GM23338 (cell line): Measurements from ENCODE around the gene WDR20. TPM values are rescaled to one million over a fixed set of nuclear protein-coding genes. Genes with fewer than 3 reads are reported as not detected.

Experiments
- ATAC-seq: fragments of 200-7000 bp; cut with Tn5 transposase; 3 replicates; pipeline ENCODE4 v1.9.1; 2020
- DNase-seq: peaks from one replicate; pipeline ENCODE4 v3.0.0-alpha.2; 2015; ENCODE audit warnings: low spot score
- H2AFZ ChIP-seq: fragments of 200-600 bp; sonication (generic); 2 replicates; pipeline ENCODE4 v1.8.0; 2016; ENCODE audit warnings: antibody characterized with exemption, mild to moderate bottlenecking, moderate library complexity
- H3F3A ChIP-seq: fragments of 200-600 bp; sonication (generic); replicated peaks from 2 replicates; pipeline ENCODE4 v1.8.0; 2017; ENCODE audit warnings: antibody characterized with exemption, mixed run types, low read depth
- H3K27ac ChIP-seq: fragments of 200-600 bp; sonication (generic); 2 replicates; pipeline ENCODE4 v1.6.1; 2016; ENCODE audit warnings: low read depth
- H3K27me3 ChIP-seq: fragments of 200-600 bp; sonication (generic); 2 replicates; pipeline ENCODE4 v1.8.0; 2016; ENCODE audit warnings: mild to moderate bottlenecking, mixed run types, moderate library complexity; ENCODE audit not compliant: insufficient read depth
- H3K36me3 ChIP-seq: fragments of 200-600 bp; sonication (generic); 2 replicates; pipeline ENCODE4 v1.8.0; 2016; ENCODE audit warnings: mild to moderate bottlenecking; ENCODE audit not compliant: insufficient read depth
- H3K4me1 ChIP-seq: fragments of 200-600 bp; sonication (generic); 2 replicates; pipeline ENCODE4 v1.8.0; 2016; ENCODE audit warnings: mild to moderate bottlenecking, moderate library complexity; ENCODE audit not compliant: insufficient read depth
- H3K4me2 ChIP-seq: fragments of 200-600 bp; sonication (generic); 2 replicates; pipeline ENCODE4 v1.7.1; 2017; ENCODE audit warnings: mixed run types
- H3K4me3 ChIP-seq: fragments of 200-600 bp; sonication (generic); 2 replicates; pipeline ENCODE4 v1.6.1; 2016; ENCODE audit warnings: mixed run types
- H3K79me2 ChIP-seq: fragments of 200-600 bp; sonication (generic); replicated peaks from 2 replicates; pipeline ENCODE4 v1.8.0; 2017; ENCODE audit warnings: mild to moderate bottlenecking; ENCODE audit not compliant: insufficient read depth
- H3K9me2 ChIP-seq: fragments of 200-600 bp; sonication (generic); 2 replicates; pipeline ENCODE4 v1.8.0; 2017; ENCODE audit not compliant: insufficient read depth
- H4K20me1 ChIP-seq: fragments of 200-600 bp; sonication (generic); replicated peaks from 2 replicates; pipeline ENCODE4 v1.8.0; 2017; ENCODE audit warnings: mild to moderate bottlenecking; ENCODE audit not compliant: insufficient read depth
- H3K27ac Mint-ChIP-seq: 2 replicates; pipeline ENCODE4 v1.8.0; 2020; ENCODE audit warnings: inconsistent platforms, mild to moderate bottlenecking, moderate library complexity, mixed read lengths
- H3K27me3 Mint-ChIP-seq: 3 replicates; pipeline ENCODE4 v1.8.0; 2022; ENCODE audit warnings: low read depth, mild to moderate bottlenecking, moderate library complexity, mixed read lengths, inconsistent platforms; ENCODE audit not compliant: insufficient read depth, poor library complexity
- H3K36me3 Mint-ChIP-seq: 3 replicates; pipeline ENCODE4 v1.8.0; 2021; ENCODE audit warnings: low read depth, mild to moderate bottlenecking, inconsistent platforms, moderate library complexity, mixed read lengths
- H3K4me1 Mint-ChIP-seq: 3 replicates; pipeline ENCODE4 v1.8.0; 2020; ENCODE audit warnings: mild to moderate bottlenecking, inconsistent platforms, mixed read lengths
- H3K4me3 Mint-ChIP-seq: 3 replicates; pipeline ENCODE4 v1.8.0; 2021; ENCODE audit warnings: moderate library complexity, mild to moderate bottlenecking, inconsistent platforms, mixed read lengths
- H3K9me3 Mint-ChIP-seq: 3 replicates; pipeline ENCODE4 v1.8.0; 2020; ENCODE audit warnings: moderate library complexity, mild to moderate bottlenecking, inconsistent platforms, mixed read lengths
- CTCF ChIP-seq, 2 experiments: fragments of 200-600 bp in 1 of 2; sonication (generic) in 1 of 2; conservative IDR thresholded peaks; 2 replicates each; pipeline versions ENCODE4 v1.5.1 to v1.6.1; 2016 to 2017; ENCODE audit warnings: antibody characterized with exemption in 2 of 2, low read depth in 2 of 2, mild to moderate bottlenecking in 2 of 2, moderate library complexity in 1 of 2
- EZH2 ChIP-seq: fragments of 200-600 bp; sonication (generic); IDR thresholded peaks from one replicate; pipeline ENCODE4 v1.8.0; 2017; ENCODE audit warnings: antibody characterized with exemption, mild to moderate bottlenecking, low read depth; ENCODE audit not compliant: unreplicated experiment
- EZH2phosphoT487 ChIP-seq: fragments of 200-600 bp; sonication (generic); IDR thresholded peaks from one replicate; pipeline ENCODE4 v1.8.1; 2018; ENCODE audit warnings: antibody characterized with exemption; ENCODE audit not compliant: unreplicated experiment
- JUNB ChIP-seq: IDR thresholded peaks from one replicate; pipeline ENCODE4 v1.6.1; 2016; ENCODE audit warnings: antibody characterized with exemption; ENCODE audit not compliant: unreplicated experiment
- POLR2AphosphoS5 ChIP-seq: IDR thresholded peaks from 2 replicates; pipeline ENCODE4 v1.6.1; 2016; ENCODE audit warnings: antibody characterized with exemption, low read depth
- REST ChIP-seq: IDR thresholded peaks from one replicate; pipeline ENCODE4 v1.6.1; 2018; ENCODE audit warnings: antibody characterized with exemption; ENCODE audit not compliant: unreplicated experiment
- STAT1 ChIP-seq: IDR thresholded peaks from one replicate; pipeline ENCODE4 v1.6.1; 2016; ENCODE audit warnings: antibody characterized with exemption; ENCODE audit not compliant: unreplicated experiment
- ZNF114 ChIP-seq: fragments of 250-450 bp; sonication (Bioruptor Pico); IDR thresholded peaks from 2 replicates; pipeline ENCODE4 v1.5.0; 2020; ENCODE audit warnings: mild to moderate bottlenecking, moderate library complexity
- ZNF462 ChIP-seq: fragments of 250-450 bp; sonication (Bioruptor Pico); IDR thresholded peaks from 2 replicates; pipeline ENCODE4 v1.5.0; 2020; ENCODE audit warnings: mild to moderate bottlenecking, moderate library complexity
- polyA plus RNA-seq: library from polyadenylated mRNA; unstranded; fragments of >200 nt; fragmentation: Nextera tagmentation; extraction: Ambion mirVana; gene quantifications from 2 replicates; pipeline ENCODE4 v1.2.1, GENCODE V29; 2016
- total RNA-seq: library from RNA; depleted of rRNA; stranded (reverse); fragments of >200 nt; shearing (Covaris generic); gene quantifications from 2 replicates; pipeline ENCODE4 v1.2.3, GENCODE V29; 2014

The WDR20 gene
- total and polyA plus RNA-seq, 2 experiments from 2014 or later, result 17.9 to 21.0 TPM

DNA sequence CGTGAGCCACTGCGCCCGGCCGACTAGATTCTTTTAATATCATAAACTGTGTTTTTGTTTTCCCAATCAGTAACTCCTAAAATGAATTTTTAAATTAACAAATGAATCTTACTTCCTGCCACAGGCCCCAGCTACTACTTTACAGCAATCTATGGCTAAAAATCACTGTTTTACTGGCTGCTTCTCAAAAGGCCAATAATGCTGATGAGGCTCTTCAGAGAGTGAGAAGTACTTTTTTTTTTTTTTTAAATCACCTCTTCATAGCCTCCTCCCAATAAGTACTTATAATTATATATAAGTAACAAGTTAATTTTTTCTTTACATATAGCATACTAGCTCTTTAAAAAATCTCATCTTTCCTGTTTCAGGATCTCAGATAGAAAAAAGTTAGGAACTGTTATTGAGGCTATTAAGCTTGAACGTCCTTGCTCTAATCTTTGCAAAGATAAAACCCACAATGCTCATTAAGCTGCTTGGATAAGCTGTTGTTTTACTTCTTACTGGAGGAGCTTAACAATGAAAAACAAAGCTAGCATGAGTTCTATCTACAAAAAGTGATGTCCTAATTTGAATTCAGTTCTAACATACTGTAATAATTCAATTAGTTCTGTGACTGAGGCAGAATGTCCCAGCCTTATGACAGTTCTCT is 12.8 kb upstream of the WDR20 start:
- no peak for TF ChIP-seq CTCF (conservative IDR thresholded peaks at IDR 0.05; ENCODE audit: low read depth in 2 of 2)
- TF ChIP-seq STAT1, result no peak
- TF ChIP-seq EZH2phosphoT487, result no peak
- TF ChIP-seq JUNB, result no peak
- TF ChIP-seq ZNF462 (CRISPR knock-in tag), result no peak
- no peak for TF ChIP-seq EZH2
- no peak for TF ChIP-seq REST
- TF ChIP-seq POLR2AphosphoS5, result no peak
- TF ChIP-seq ZNF114 (CRISPR knock-in tag), result no peak
- H3K27ac ChIP-seq, result peak overlapping the region; percentile 83
- Mint-ChIP-seq H3K27me3 (no peaks in the 10 kb centered on the region), H3K4me3 (no peak overlapping the region), H3K4me1 (peaks cover 18% of the 10 kb centered on the region), H3K9me3 (no peaks in the 10 kb centered on the region), H3K36me3 (peaks cover 11% of the 10 kb centered on the region; the same call in 2 of the 3 replicates), H3K27ac (peak overlapping the region; percentile 57; the same call in 1 of the 2 replicates)
- DNase-seq (no peak), ATAC-seq (no peak)
- H3K4me3 ChIP-seq, result 0 out of 2 replicates have a peak overlapping the region, but pooled peaks have one; percentile 5
- H3K9me2 ChIP-seq, result no peaks in the 10 kb centered on the region
- H3K27me3 ChIP-seq, result no peaks in the 10 kb centered on the region
- no peaks in the 10 kb centered on the region for H3K79me2 ChIP-seq
- no peaks in the 10 kb centered on the region for H4K20me1 ChIP-seq
- no peak overlapping the region for H2AFZ ChIP-seq
- H3K4me2 ChIP-seq, result peak overlapping the region; percentile 43; the same call in 1 of the 2 replicates
- peaks cover 14% of the 10 kb centered on the region for H3K4me1 ChIP-seq
- no peaks in the 10 kb centered on the region for H3K36me3 ChIP-seq
- H3F3A ChIP-seq, result no peaks in the 10 kb centered on the region
